GM19328 (cell line): ENCODE data around the gene NEDD8.

Experiments
- ATAC-seq: cut with Tn5 transposase; IDR thresholded peaks from one replicate; pipeline ENCODE4 v1.9.1; 2021; ENCODE audit warnings: mild to moderate bottlenecking, moderate library complexity; ENCODE audit not compliant: unreplicated experiment

Gene NEDD8

GRCh38 chr14:24264298-24264697, 32.1 kb upstream of the NEDD8 start:
- ATAC-seq, result no peak

- ATAC-seq, result no peak
These were observed 31.7 kb upstream of the NEDD8 start for GRCh38 chr14:24263848-24264247.

GRCh38 chr14:24262821-24263733, 30.9 kb upstream of the NEDD8 start, which contains the start of gene TGM1:
Gene TGM1, minus strand, starts transcription at chr14:24263177. Its CDS starts 825 bp downstream, at chr14:24262352.
- no peak for ATAC-seq

GRCh38 chr14:24261969-24262327, 29.8 kb upstream of the NEDD8 start:
- no peak for ATAC-seq

GRCh38 chr14:24261256-24261968, 29.2 kb upstream of the NEDD8 start:
- ATAC-seq, result no peak

GRCh38 chr14:24260780-24261157, 28.6 kb upstream of the NEDD8 start:
- no peak for ATAC-seq

GRCh38 chr14:24260026-24260779, 28.0 kb upstream of the NEDD8 start:
- ATAC-seq, result no peak

- ATAC-seq, result no peak
These were observed 27.3 kb upstream of the NEDD8 start for GRCh38 chr14:24259282-24260025.

GRCh38 chr14:24258548-24259265, 26.5 kb upstream of the NEDD8 start:
- ATAC-seq, result no peak

GRCh38 chr14:24258119-24258518, 26.0 kb upstream of the NEDD8 start:
- ATAC-seq, result no peak

- no peak for ATAC-seq
These were observed 24.8 kb upstream of the NEDD8 start for GRCh38 chr14:24256960-24257359.

- no peak for ATAC-seq
These were observed 24.0 kb upstream of the NEDD8 start for GRCh38 chr14:24255931-24256711.

GRCh38 chr14:24255438-24255837, 23.3 kb upstream of the NEDD8 start:
- ATAC-seq, result no peak

- ATAC-seq, result no peak
These were observed 22.6 kb upstream of the NEDD8 start for GRCh38 chr14:24254630-24255392.

GRCh38 chr14:24253936-24254335, 21.8 kb upstream of the NEDD8 start:
- ATAC-seq, result no peak

GRCh38 chr14:24252289-24253124, 20.3 kb upstream of the NEDD8 start:
- no peak for ATAC-seq

GRCh38 chr14:24251880-24252288, 19.7 kb upstream of the NEDD8 start:
- no peak for ATAC-seq

- no peak for ATAC-seq
These were observed 18.2 kb upstream of the NEDD8 start for GRCh38 chr14:24250354-24250753.
